Measurements from ENCODE around the gene ICE1. TPM values are rescaled to one million over a fixed set of nuclear protein-coding genes. Genes with fewer than 3 reads are reported as not detected.
A peak's percentile ranks its signal among the peaks of the same experiment; 100 is the strongest.

Gene ICE1
- total and polyA plus RNA-seq, 2 of the 4 experiments (the other 2 are of a cell fraction) = 9.0 to 18.5 TPM

- TF ChIP-seq ELK1 (IDR thresholded peaks at IDR 0.05; ENCODE audit: borderline replicate concordance, low read depth, low read length) (no peak), MAZ (IDR thresholded peaks at IDR 0.05; ENCODE audit: borderline replicate concordance, low read depth, low read length) (no peak)
Measured at GRCh38 chr5:5419291-5420210, 2.9 kb upstream of the ICE1 start (continued).

GRCh38 chr5:5420251-5420650, 2.2 kb upstream of the ICE1 start:
- Histone ChIP-seq H3K4me1 (ENCODE audit: control insufficient read depth, insufficient read depth, low read length) (peaks cover 7% of the 10 kb centered on the region), H3K36me3 (ENCODE audit: control insufficient read depth, insufficient read depth, low read length) (no peaks in the 10 kb centered on the region), H3K56ac (ENCODE audit: extremely low read depth, insufficient read depth, low read length) (no peak overlapping the region), H3K4ac (ENCODE audit: low read depth, low read length) (no peak overlapping the region), H2BK120ac (ENCODE audit: low read depth, low read length) (no peak overlapping the region), H3K14ac (replicated peaks; ENCODE audit: low read depth, low read length) (no peak overlapping the region), H4K91ac (ENCODE audit: insufficient read depth, low read depth, low read length) (no peak overlapping the region), H3K4me2 (ENCODE audit: low read depth, low read length) (peak overlapping the region; percentile 36; the same call in 1 of the 2 replicates), H3K9ac (ENCODE audit: low read depth, low read length) (no peak overlapping the region), H3K27ac (ENCODE audit: insufficient read depth, low read length) (no peak overlapping the region), H4K20me1 (ENCODE audit: insufficient read depth, low read length) (peaks cover 20% of the 10 kb centered on the region; the same call in 1 of the 2 replicates), H2AK5ac (ENCODE audit: low read depth, low read length) (no peak overlapping the region), H2BK15ac (ENCODE audit: low read depth, low read length) (no peak overlapping the region), H3K27me3 (ENCODE audit: control insufficient read depth, insufficient read depth, low read length) (no peaks in the 10 kb centered on the region), H2BK20ac (ENCODE audit: low read depth, low read length) (no peak overlapping the region), H4K8ac (ENCODE audit: low read depth in 2 of 2, low read length in 2 of 2) (0 out of 4 replicates have a peak overlapping the region, but pooled peaks of 1 of the 2 experiments have one; percentile 6), H3K18ac (ENCODE audit: low read depth, low read length) (no peak overlapping the region), H2BK5ac (ENCODE audit: low read depth, low read length, poor library complexity, severe bottlenecking) (no peak overlapping the region), H3K9me3 (ENCODE audit: control insufficient read depth, insufficient read depth, low read length) (no peaks in the 10 kb centered on the region), H3K9me1 (ENCODE audit: insufficient read depth, low read length) (peaks cover 3% of the 10 kb centered on the region), H3K4me3 (ENCODE audit: insufficient read depth, low read depth, low read length) (no peak overlapping the region), H4K5ac (ENCODE audit: low read depth, low read length) (no peak overlapping the region), H2AK9ac (replicated peaks; ENCODE audit: low read depth, low read length, poor library complexity) (no peak overlapping the region), H3K23ac (ENCODE audit: low read depth, low read length) (no peak overlapping the region), H2AFZ (replicated peaks; ENCODE audit: low read length, poor library complexity) (no peak overlapping the region), H3K79me1 (ENCODE audit: low read depth in 1 of 2, low read length in 2 of 2) (peaks cover 4 to 25% of the 10 kb centered on the region in 2 experiments; a peak in 3 of 4 replicates)
- ATAC-seq (ENCODE audit: low read depth) (no peak), DNase-seq (no peak)
- no CpG with 5 or more reads among the region's 3 CpGs for WGBS, 2 experiments (ENCODE audit: extremely low coverage in 2 of 2, insufficient read length in 1 of 2)
- dilution Hi-C loops (cut with HindIII; ENCODE audit: low sequenced_read_pairs, unreplicated experiment) (no loop called here), intact Hi-C loops (cut with micrococcal nuclease) (no loop called here), in situ Hi-C loops (cut with MboI; ENCODE audit: low sequenced_read_pairs) (loop anchor here (5.0 kb wide), 1 partner anchor 278 kb away; the partner anchor contains the start of gene ADAMTS16)
- no TSS peak for BruUV-seq (replicated peaks)
- TF ChIP-seq NFE2L2 (IDR thresholded peaks at IDR 0.05; ENCODE audit: low read depth, low read length) (no peak), SMC3 (IDR thresholded peaks at IDR 0.05; ENCODE audit: low read depth, low read length) (no peak), MAFK (IDR thresholded peaks at IDR 0.05; ENCODE audit: low read depth, low read length) (no peak)
- CTCF ChIA-PET = interaction anchor here (0.6 to 1.5 kb wide), 4 partner anchors 108 to 541 kb away, joined by 3 to 5 read pairs (median 3); partner anchors contain the start of gene ADAMTS16
- POLR2A ChIA-PET (ENCODE audit: unreplicated experiment) = no interaction called here
